HG03045 (cell line): ENCODE results near the gene DCAF4L1.

Source experiments
- ATAC-seq: cut with Tn5 transposase; IDR thresholded peaks from one replicate; pipeline ENCODE4 v1.9.1; 2021; ENCODE audit warnings: mild to moderate bottlenecking, moderate library complexity; ENCODE audit not compliant: unreplicated experiment

The DCAF4L1 gene, protein sequence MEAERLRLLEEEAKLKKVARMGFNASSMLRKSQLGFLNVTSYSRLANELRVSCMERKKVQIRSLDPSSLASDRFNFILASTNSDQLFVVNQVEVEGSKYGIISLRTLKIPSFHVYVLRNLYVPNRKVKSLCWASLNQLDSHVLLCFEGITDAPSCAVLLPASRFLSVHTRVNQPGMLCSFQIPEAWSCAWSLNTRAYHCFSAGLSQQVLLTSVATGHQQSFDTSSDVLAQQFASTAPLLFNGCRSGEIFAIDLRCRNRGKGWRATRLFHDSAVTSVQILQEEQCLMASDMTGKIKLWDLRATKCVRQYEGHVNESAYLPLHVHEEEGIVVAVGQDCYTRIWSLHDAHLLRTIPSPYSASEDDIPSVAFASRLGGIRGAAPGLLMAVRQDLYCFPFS

DNA sequence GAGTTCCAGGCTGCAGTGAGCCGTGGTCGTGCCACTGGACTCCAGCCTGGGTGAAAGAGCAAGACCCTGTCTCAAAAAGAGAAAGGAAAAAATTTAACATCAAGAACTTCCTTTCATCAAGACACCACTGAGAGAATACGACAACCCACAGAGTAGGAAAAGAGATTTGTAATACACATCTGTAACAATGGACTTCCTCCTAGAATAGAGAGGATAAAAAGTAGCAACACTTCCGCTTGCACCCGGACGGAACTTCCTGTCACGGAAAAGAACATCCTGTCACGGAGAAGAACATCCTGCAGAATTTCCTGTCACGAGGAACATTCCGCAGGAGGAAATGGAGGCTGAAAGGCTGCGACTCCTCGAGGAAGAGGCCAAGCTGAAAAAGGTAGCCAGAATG, at the start of gene DCAF4L1:
DCAF4L1 (plus strand) TSS at position 301 of the 400 bp plus-strand sequence; CDS start at position 338, 37 bp downstream.
- no peak for ATAC-seq

DNA sequence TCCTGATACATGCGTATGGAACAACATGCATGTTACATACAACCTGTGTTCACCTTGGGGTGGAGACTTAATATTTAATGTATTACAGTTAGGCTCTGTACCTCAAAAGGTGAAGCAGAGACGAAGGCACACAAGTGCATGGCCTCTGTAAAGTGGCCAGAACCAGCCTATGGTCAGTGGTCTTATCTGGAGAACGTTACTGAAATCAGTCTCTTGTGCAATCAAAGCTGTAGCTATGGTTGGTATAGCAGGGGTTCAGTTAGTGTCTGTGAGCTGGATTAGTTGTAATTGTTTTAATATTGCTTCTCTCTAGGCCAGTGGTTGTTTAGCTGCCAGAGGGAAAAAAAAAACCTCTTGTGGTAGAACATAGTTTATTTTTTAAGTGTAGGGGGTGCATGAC, 48.6 kb upstream of the DCAF4L1 start:
- no peak for ATAC-seq

DNA sequence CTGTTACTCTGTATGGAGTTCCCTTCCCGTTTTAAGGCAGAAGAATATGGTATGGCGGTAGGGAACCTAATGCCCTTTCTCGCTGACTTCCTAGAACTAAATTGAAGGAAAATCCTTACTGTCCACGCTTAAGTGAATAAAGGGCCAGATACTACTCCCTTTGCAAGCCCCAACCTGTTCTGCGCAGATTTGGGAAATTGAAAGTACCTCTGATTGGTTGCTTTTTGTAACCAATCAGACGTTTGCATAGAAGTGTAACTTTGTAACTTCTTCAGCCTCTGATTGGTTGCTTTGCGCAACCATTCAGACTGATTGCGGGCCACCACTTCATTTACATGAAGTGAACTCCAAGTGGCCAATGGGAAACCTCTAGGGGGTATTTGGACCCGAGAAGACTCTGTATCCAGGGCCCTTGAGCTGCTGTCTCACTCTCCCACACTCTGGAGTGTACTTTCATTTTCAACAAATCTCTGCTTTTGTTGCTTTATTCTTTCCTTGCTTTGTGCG, 47.5 kb upstream of the DCAF4L1 start:
- ATAC-seq = no peak

DNA sequence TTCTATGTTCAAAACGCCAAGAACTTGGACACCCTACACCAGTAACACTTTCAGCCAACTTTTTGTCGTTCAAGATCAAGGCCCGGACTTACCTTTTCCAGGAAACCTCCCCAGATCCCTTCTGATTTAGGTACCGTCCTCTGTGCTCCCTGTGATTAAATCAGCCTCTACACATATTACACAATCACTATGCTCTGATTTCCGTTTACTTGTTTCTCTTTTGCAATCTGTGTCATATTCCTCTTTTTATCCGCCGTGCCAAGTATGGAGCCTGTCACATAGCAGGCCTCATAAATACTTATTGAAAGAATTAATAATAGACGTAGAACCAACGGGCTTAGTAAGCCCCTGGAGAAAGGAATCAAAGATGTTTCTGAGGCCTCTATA, 47.0 kb upstream of the DCAF4L1 start:
- no peak for ATAC-seq

DNA sequence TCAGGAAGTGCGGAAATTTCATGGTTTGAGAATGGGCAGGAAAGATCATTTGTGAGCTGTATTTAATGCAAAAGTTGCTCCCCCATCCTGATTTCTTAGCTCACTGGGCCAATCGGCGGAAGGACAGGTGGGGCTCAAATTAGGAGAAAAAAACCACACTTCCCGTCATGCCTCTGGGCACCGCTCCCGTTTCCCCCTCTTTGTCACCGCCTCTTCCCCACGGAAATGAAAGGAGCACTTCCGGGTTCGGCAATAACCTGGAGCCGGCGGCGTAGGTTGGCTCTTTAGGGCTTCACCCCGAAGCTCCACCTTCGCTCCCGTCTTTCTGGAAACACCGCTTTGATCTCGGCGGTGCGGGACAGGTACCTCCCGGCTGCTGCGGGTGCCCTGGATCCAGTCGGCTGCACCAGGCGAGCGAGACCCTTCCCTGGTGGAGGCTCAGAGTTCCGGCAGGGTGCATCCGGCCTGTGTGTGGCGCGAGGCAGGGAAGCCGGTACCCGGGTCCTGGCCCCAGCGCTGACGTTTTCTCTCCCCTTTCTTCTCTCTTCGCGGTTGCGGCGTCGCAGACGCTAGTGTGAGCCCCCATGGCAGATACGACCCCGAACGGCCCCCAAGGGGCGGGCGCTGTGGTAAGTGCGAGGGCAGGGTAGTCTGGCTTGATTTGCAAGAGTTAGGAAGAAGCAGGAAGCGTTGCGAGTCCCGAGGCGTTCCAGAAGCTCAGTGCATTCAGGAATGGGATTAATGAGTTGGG, 46.5 kb upstream of the DCAF4L1 start, which contains the start of gene TMEM33:
TMEM33 (plus strand) TSS at position 529 of the 751 bp plus-strand sequence; CDS start at position 585, 56 bp downstream.
- ATAC-seq = peak; percentile 96

DNA sequence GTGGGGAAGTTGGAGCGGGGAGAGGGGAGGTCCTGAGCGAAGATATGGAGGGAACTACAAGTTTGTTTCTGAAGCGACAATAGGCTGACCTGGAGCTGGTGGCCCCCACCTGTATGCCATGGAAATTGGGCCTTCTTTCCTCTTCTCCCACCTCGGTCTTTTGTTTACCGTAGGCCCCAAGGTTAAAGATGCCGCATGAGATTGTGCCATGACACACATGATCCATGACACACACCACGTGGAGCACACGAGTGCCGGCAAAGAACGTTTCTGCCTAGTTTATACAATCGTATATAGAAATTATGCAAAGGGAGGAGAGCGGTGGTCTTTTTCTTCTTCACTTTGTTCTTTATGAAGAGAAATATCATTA, 45.9 kb upstream of the DCAF4L1 start:
- ATAC-seq = peak; percentile 5

DNA sequence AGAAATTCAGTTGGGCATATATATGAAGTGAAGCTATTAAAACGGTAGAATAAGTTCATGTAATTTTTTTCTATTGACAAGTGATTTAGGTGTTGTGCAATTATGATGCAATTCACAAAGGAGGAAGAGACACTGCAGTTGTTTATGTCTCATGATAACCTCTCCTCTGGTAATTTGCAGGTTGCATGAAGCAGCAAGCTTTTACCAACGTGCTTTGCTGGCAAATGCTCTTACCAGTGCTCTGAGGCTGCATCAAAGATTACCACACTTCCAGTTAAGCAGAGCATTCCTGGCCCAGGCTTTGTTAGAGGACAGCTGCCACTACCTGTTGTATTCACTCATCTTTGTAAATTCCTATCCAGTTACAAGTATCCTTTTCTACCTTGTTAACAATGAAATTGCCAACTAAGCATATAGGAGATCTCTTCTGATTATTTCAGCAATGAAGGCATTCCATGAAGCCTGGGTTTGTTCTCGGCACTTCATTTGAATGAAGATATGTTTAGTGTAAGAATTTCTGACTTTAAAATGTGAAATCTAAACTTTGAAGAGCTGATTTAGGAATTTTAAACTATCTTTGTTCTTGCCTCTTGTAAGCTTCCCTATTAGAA, 42.4 kb upstream of the DCAF4L1 start:
- ATAC-seq = no peak

DNA sequence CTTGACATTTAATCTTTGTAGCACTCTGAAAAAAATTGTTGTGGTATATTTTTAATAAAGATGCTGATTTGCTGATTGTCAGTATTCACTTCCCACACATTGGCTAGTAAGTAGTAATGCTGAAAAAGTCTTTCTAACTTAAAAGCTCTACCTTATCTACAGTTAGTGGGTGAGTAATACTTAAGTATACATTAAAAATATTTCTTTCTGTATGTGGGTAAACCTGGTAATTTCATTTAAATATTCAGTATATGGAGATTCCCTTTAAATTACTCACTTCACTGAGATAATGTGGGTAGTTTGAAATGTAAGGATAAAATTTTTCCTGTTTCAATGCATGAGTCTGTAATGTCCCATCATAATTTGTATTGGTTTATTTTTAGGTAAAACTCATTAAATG, 40.7 kb upstream of the DCAF4L1 start:
- ATAC-seq = no peak

DNA sequence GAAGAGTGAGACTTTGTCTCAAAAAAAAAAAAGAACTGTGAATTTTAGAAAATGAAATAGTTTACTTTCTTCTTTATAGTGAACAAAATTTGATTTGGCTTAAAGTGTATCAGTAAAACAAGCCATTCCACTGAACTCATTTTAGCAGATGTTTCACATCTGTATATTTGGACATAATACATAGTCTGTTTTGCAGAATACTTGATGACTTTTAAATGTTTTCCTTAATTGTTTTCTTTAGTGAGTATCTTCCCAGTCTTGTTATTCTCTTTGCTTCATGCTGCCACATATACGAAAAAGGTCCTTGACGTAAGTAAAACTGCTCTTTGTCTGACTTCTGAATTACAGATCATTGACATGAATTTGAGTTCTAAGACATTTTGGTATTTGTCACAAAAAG, 38.0 kb upstream of the DCAF4L1 start:
- ATAC-seq = no peak

DNA sequence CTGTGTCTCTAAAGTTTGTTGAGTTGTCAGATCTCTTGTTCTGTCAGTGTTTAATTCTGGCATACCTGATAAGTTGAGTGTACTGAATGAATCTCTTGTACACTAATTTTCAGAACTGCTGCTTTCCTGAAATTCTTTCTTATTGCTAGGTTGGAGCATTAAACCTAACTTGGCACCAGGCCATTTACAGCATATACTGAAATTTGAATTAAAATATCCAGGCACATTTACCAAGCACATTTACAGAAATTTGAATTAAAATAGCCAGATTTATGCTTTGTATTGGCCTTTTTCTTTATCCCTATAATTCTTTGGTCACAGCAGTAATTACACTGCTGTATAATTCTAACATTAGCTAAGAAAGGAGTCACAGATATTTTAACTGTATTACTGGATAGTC, 37.5 kb upstream of the DCAF4L1 start:
- ATAC-seq = no peak

DNA sequence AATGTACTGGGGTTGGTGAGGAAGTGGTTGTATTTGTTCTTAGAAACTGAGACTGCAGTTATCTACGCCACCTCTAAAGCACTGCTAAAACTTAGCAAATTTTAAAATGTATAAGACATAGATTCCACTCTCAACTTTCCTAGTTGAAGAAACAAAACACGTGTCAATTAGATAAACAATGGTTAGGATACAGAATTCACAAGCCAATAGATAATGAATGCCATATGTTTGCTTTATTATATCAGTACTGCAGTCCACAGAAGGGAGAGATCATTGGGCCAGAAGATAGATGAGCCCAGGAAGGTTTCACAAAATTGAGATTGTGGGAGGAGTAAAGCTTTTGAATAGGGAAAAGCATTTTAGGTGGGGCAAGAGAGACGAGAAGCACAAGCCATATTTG, 32.0 kb upstream of the DCAF4L1 start:
- no peak for ATAC-seq

DNA sequence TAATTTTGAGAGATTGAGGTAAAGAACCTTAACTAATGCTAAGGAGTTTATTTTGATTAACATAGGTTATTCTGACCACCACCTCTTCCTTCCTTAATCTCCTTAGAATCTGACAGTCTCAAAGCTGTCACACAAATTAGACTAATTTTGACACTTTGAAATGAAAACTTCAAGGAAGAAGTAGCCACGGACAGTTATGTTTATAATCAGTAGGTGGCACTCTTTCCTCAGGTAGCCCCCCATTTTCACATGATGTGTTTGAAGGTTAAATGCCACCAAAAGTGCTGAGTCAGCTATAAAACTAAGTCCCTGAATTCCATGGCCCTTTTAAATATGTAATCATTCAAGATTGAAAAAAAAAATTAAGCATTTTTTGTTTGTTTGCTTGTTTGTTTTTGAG, 23.9 kb upstream of the DCAF4L1 start:
- no peak for ATAC-seq

DNA sequence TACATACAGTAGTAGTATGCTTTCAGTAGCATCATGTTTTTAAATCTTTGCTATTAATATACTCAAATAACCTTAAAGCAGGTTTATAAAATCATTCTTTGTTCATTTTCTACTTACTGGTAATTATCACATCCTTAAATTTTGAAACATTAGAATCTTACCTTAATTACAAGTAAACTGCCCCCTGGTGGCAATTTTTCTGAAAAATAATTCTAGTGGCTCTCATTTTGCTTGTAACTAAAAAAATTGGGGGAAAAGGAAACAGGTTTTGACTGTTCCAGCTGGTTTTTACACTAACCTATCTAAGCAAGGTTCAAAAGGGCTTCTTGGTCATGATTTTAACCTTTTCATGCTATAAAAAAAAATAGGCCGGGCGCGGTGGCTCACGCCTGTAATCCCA, 18.5 kb upstream of the DCAF4L1 start:
- ATAC-seq = no peak

DNA sequence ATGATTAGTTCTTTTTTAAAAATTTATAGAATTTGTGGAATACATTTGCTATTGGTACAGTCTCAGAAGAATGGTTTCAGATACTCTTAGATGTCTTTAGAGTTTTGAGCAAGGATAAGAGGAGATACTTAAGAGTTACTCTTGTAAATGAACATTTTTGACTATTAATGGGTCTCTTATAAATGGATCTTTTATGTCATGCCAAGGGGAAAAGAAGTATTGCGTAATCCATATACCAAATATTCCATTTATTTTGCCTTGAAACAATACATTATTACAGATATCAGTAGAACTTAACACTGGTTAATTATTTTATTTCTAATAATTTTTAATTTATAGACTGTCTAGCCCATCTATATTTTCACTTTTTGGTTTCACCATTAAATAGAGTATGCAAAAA, 17.2 kb upstream of the DCAF4L1 start:
- ATAC-seq = no peak

DNA sequence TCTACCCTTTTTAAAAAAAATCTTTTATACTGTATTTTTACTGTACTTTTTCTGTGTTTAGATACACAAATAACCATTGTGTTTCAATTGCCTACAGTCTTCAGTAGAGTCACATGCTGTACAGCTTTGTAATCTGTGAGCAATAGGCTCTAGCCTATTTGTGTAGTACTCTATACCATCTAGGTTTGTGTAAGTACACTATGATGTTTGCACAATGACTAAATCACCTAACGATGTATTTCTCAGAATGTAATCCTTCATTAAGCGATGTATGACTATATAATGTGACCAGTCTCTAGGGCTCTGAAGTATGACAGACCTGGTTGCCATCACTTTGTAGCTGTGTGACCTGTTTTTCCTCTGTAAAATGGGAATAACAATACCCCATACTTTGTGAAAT, 14.2 kb upstream of the DCAF4L1 start:
- ATAC-seq = no peak

DNA sequence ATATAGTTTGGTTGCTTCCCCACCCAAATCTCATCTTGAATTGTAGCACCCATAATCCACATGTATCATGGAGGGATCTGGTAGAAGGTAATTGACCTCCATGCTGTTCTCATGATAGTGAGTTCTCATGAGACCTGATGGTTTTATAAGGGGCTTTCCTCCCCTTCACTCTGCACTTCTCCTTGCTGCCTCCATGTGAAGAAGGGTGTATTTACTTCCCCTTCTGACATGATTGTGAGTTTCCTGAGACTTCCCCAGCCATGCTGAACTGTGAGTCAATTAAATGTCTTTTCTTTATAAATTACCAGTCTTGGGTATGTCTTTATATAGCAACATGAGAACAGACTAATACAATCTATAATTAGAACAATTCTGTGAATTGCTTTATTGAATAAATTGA, 11.9 kb upstream of the DCAF4L1 start:
- ATAC-seq = no peak

DNA sequence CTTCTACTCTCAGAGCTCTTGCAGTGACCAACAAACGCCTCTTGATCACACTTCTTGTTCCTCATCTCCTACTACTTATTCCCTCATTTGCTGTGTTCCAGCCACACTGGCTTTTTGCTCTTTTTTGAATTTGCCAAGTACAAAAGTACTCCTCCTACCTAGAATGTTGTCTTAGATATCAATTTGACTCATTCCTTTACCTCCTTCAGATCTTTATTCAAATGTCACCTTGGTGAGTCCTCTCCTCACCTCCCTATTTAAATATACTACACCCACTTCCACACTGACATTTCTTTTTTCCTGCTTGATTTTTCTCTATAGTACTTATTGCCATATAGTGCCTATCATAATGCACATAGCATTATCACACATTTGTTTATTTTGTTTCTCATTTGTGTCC, 6.2 kb upstream of the DCAF4L1 start:
- no peak for ATAC-seq

DNA sequence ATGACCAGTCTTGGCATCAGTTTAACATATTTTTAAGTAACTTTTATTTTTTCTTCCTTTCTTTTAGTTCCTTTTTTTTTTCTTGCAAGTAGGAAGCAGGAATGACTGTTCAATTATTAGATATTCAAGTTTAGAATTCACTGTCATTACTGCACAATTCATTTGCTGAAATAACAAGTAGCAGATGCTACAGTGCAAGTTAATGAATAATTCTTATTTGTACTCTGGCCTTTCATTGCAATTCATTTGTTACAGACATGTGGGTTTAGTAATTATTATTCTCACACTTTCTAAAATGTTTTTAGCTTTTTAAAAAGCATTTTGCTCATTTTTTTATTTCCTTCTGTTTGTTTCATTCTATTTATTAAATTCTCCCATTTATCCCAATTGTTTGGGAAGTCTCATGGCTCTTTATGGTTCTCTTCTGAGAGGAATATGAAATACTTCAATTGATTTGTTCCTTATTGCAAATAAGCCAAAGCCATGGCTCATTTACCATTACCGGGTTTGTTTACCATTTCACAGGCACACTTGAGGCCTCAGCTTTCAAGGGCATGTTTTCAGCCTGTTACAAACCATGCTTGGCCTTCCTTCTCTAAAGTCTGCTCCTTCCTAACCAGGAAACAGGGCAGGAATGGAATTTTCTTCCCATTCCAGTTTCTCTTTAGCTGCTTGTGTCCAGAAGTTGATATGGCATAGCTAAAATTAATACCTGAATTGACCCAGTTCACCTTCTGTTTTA, 4.6 kb upstream of the DCAF4L1 start:
- no peak for ATAC-seq

DNA sequence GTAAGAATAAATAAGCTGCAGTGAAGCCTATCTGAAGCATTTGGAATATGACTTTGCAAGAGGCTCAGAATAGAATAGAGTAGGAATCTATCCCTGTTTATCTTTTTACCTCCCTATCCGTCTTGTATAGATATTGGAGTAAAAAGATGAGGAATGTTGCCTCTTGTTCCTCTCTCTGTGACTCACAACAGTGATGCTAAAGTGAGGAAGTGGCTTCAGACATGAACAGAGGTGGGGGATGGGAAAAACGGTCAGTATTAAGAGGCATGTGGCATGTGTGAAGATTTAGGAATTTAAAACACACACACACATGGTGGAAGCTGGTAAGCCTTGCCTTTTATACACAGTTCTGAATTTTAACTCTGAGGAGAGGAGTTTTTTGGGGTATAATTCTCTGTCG, 3.8 kb upstream of the DCAF4L1 start:
- ATAC-seq = no peak

DNA sequence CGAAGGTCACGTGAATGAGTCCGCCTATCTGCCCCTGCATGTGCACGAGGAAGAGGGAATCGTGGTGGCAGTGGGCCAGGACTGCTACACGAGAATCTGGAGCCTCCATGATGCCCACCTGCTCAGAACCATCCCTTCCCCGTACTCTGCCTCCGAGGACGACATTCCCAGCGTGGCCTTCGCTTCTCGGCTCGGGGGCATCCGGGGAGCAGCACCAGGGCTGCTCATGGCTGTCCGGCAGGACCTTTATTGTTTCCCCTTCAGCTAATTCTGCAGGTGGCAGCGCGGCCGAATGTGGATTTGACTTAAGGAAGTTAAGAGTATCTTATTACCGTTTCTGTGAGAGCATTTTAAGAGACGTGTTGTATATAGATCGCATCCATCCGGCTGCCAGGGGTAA, 1.2 kb downstream of the DCAF4L1 start:
- ATAC-seq = no peak

DNA sequence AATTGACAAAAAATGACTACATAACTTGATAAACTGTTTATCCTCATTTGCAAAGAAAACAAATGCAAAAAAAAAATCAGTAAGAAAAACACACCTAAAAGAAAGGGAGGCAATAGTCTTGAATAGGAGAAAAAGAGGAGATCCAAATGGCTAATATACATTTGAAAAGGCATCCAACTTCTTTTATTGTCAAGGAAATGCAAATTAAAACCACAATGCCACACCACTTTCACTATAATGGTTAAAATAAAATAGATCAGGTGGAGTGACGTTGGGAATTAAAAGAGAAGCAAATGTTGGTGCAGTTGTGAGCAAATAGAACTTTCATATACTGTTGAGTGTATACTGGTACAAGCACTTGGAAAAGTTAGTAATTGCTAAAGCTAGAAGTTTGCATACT, 3.6 kb downstream of the DCAF4L1 start:
- ATAC-seq = no peak
